HG03354 (cell line): ENCODE results near the gene AKT3.

Experiments
- ATAC-seq: cut with Tn5 transposase; IDR thresholded peaks from one replicate; pipeline ENCODE4 v1.9.1; 2021; ENCODE audit warnings: mild to moderate bottlenecking; ENCODE audit not compliant: unreplicated experiment, poor library complexity, severe bottlenecking

Gene AKT3

GRCh38 chr1:243482141-243483022, 367.7 kb downstream of the AKT3 start:
- ATAC-seq, result peak; percentile 33

GRCh38 chr1:243481101-243481500, 368.9 kb downstream of the AKT3 start:
- no peak for ATAC-seq

- no peak for ATAC-seq
Observed at GRCh38 chr1:243477731-243478290, 372.2 kb downstream of the AKT3 start.

- no peak for ATAC-seq
Observed at GRCh38 chr1:243475966-243476365, 374.1 kb downstream of the AKT3 start.

- no peak for ATAC-seq
Observed at GRCh38 chr1:243474906-243475305, 375.1 kb downstream of the AKT3 start.

- no peak for ATAC-seq
Observed at GRCh38 chr1:243474136-243474881, 375.7 kb downstream of the AKT3 start.

- ATAC-seq, result no peak
Observed at GRCh38 chr1:243473227-243474135, 376.6 kb downstream of the AKT3 start.

GRCh38 chr1:243471754-243472745, 378.0 kb downstream of the AKT3 start:
- ATAC-seq, result peak; percentile 86

- ATAC-seq, result no peak
Observed at GRCh38 chr1:243471026-243471685, 378.9 kb downstream of the AKT3 start.

GRCh38 chr1:243470502-243470901, 379.5 kb downstream of the AKT3 start:
- ATAC-seq, result no peak

GRCh38 chr1:243469497-243469896, 380.5 kb downstream of the AKT3 start:
- no peak for ATAC-seq

GRCh38 chr1:243465738-243466137, 384.3 kb downstream of the AKT3 start:
- ATAC-seq, result no peak

GRCh38 chr1:243465081-243465480, 385.0 kb downstream of the AKT3 start:
- ATAC-seq, result no peak

- no peak for ATAC-seq
Observed at GRCh38 chr1:243462929-243463697, 386.9 kb downstream of the AKT3 start.

GRCh38 chr1:243461700-243462099, 388.3 kb downstream of the AKT3 start:
- no peak for ATAC-seq

- no peak for ATAC-seq
Observed at GRCh38 chr1:243459059-243459458, 391.0 kb downstream of the AKT3 start.

- no peak for ATAC-seq
Observed at GRCh38 chr1:243457363-243457982, 392.6 kb downstream of the AKT3 start.
